ENCODE results near the gene ARHGEF25.
"Not testable (repeated sequence)": the region's sequence is repeated elsewhere in the genome, so short reads cannot be mapped to it uniquely, and the experiment has no call there.

The ARHGEF25 gene

DNA sequence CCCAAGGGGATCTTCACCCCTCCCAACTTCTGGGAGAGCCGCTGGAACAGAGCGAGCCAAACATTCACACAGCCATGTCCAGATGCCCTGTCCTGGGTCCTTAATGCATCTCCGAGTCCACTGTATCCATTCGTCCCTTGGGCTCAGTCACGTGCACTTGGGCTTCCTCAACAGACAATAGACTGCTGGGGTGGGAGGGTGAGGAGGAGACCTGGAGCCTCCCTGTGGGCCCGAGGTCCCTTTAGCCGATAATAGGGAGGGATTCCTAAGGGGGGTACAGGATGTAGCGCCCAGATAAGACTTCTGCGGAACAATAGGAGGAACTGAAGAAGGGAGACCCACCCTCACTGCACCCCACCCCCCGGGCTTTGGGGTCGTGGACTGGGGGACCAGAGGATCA is 6.7 kb downstream of the ARHGEF25 start:
- Histone ChIP-seq H3K27me3 (ENCODE audit: control insufficient read depth, insufficient read depth, low read length) (peaks cover 99% of the 10 kb centered on the region), H3K9ac (ENCODE audit: low read depth, low read length) (no peak overlapping the region), H3K36me3 (ENCODE audit: control insufficient read depth, insufficient read depth, low read length) (no peaks in the 10 kb centered on the region), H3K4me1 (ENCODE audit: control insufficient read depth, insufficient read depth, low read length) (peaks cover 19% of the 10 kb centered on the region), H3K9me3 (ENCODE audit: control insufficient read depth, insufficient read depth, low read length) (0 out of 2 replicates have a peak, but pooled peaks cover 3% of the 10 kb centered on the region), H3K4me3 (ENCODE audit: low read depth, low read length) (no peak overlapping the region), H3K27ac (ENCODE audit: low read depth, low read length) (no peak overlapping the region)

DNA sequence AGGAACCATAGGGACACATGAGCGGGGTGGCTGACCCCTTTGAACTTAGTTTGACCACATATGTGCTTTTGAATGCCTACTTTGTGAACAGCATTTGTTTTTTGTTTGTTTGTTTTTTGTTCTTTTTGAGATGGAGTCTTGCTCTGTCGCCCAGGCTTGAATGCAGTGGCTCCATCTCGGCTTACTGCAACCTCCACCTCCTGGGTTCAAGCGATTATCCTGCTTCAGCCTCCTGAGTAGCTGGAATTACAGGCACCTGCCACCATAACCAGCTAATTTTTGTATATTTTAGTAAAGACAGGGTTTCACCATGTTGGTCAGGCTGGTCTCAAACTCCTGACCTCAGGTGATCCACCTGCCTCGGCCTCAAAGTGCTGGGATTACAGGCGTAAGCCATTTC is 7.2 kb downstream of the ARHGEF25 start:
- H3K4me1 ChIP-seq (ENCODE audit: control insufficient read depth, insufficient read depth, low read length), result peaks cover 19% of the 10 kb centered on the region
- H3K36me3 ChIP-seq (ENCODE audit: control insufficient read depth, insufficient read depth, low read length); H3K9ac ChIP-seq (ENCODE audit: low read depth, low read length); H3K27ac ChIP-seq (ENCODE audit: low read depth, low read length); H3K9me3 ChIP-seq (ENCODE audit: control insufficient read depth, insufficient read depth, low read length); H3K4me3 ChIP-seq (ENCODE audit: low read depth, low read length): not testable (repeated sequence)
- H3K27me3 ChIP-seq (ENCODE audit: control insufficient read depth, insufficient read depth, low read length), result peaks cover 99% of the 10 kb centered on the region

DNA sequence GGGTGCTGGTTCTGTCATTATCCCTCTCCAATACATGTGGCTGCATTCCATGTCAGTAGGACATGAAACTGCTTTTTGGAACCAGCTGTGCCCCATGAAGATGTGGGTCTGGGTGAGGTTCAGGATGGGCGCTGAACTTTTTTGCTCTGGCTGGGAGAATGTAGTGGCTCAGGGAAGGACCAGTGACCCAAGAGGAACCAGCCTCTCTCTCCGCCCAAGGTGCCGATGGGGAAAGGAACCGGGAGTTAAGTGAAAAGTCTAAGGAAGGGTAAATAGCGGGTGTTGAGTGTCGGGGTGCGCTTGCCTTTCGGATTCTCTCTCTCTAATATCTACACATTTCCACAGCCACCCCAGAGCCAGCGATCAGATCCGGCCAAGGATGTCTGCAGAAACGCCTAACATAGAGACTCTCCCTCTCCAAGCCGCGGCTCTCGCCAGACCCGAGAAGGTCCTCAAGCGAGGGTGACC is 7.8 kb downstream of the ARHGEF25 start:
- no peak overlapping the region for H3K9ac ChIP-seq (ENCODE audit: low read depth, low read length)
- H3K27ac ChIP-seq (ENCODE audit: low read depth, low read length), result no peak overlapping the region
- peaks cover 99% of the 10 kb centered on the region for H3K27me3 ChIP-seq (ENCODE audit: control insufficient read depth, insufficient read depth, low read length)
- 0 out of 2 replicates have a peak, but pooled peaks cover 3% of the 10 kb centered on the region for H3K9me3 ChIP-seq (ENCODE audit: control insufficient read depth, insufficient read depth, low read length)
- H3K4me1 ChIP-seq (ENCODE audit: control insufficient read depth, insufficient read depth, low read length), result peaks cover 18% of the 10 kb centered on the region
- peak overlapping the region; percentile 51 for H3K4me3 ChIP-seq (ENCODE audit: low read depth, low read length)
- H3K36me3 ChIP-seq (ENCODE audit: control insufficient read depth, insufficient read depth, low read length), result no peaks in the 10 kb centered on the region

DNA sequence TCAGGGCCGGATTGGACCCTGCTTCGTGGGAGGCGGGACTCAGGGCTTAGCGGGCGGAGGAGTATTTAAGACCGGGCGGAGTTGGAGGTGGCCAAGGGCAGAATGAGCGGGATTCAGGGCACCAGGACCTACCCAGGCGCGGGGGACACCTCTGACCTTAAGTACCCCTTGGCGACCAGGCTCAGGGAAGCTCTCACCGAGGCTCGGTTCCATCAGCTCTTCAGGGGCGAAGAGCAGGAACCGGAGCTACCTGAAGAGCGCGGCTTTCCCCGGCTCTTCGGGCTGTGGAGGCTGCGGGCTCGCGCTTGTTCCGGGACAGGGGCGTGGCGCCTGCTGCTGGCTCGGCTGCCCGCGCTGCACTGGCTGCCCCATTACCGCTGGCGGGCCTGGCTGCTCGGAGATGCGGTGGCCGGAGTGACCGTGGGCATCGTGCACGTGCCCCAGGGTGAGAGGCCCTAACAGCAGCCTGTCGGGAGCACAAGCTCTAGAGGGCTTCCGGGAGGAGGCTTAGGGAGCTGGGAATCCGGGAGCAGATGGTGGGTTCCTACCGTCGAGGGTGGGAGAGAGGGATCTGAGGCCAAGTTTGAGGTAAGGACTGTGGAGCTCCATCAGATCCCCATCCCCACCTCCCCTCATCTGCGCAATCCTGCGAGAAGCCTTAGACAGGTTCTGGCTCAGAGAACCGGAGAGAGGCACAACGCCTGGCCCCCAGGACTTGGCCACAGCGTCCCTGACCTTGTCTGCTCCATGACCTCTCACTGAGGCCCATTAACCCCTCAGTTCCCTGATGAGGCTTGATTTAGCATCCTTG is 8.4 kb downstream of the ARHGEF25 start:
- no peaks in the 10 kb centered on the region for H3K36me3 ChIP-seq (ENCODE audit: control insufficient read depth, insufficient read depth, low read length)
- H3K9me3 ChIP-seq (ENCODE audit: control insufficient read depth, insufficient read depth, low read length), result 0 out of 2 replicates have a peak, but pooled peaks cover 3% of the 10 kb centered on the region
- peak overlapping the region; percentile 51 for H3K4me3 ChIP-seq (ENCODE audit: low read depth, low read length)
- peaks cover 99% of the 10 kb centered on the region for H3K27me3 ChIP-seq (ENCODE audit: control insufficient read depth, insufficient read depth, low read length)
- no peak overlapping the region for H3K27ac ChIP-seq (ENCODE audit: low read depth, low read length)
- peaks cover 17% of the 10 kb centered on the region for H3K4me1 ChIP-seq (ENCODE audit: control insufficient read depth, insufficient read depth, low read length)
- no peak overlapping the region for H3K9ac ChIP-seq (ENCODE audit: low read depth, low read length)

DNA sequence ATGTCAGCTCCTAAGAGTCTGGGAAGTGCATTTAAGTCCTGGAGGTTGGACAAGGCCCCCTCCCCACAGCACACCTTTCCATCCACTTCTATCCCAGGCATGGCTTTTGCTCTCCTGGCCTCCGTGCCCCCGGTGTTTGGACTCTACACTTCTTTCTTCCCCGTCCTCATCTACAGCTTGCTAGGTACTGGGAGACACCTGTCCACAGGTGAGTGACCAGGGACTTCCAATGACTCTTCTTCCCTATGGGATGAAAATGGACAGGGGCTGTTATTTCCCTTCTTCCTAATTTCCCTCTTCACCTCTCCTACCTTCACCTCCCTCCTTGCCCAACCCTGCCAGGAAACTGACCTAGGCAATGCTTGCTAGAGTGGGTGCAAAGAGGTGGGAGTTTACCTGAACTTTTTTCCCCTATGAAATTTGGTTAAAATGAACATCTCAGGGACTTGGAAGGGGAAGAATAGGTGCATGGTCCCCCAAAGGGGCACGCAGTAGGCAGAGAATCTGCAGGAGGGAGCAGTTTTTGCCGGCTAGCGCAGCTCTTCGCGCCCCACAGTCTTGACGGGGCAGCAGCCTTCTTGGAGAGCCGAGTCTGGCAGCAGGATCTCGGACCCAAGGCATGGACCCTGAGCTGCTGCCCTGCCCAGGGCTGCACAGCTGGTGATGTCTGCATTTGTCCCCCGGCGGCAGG is 9.2 kb downstream of the ARHGEF25 start:
- Histone ChIP-seq H3K4me3 (ENCODE audit: low read depth, low read length) (peak overlapping the region; percentile 41; the same call in 1 of the 2 replicates), H3K27me3 (ENCODE audit: control insufficient read depth, insufficient read depth, low read length) (peaks cover 99% of the 10 kb centered on the region)

DNA sequence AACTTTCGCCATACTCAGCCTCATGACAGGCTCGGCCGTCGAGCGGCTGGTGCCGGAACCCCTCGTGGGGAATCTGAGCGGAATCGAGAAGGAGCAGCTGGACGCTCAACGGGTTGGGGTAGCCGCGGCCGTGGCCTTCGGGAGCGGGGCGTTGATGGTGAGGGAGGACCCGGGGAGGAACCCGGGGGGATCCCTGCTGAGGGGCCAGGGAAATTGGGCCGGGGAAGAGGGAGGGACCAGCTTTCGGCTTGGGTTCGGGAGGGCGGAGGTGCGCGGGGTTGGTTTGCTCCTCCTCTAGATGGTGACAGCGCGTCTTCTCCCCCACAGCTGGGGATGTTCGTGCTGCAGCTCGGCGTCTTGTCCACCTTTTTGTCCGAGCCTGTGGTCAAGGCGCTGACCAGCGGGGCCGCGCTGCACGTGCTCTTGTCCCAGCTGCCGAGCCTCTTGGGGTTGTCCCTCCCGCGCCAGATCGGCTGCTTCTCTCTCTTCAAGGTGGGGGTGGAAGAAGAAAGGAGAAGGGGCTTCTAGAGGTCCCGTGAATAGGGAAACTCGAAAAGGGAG is 9.8 kb downstream of the ARHGEF25 start:
- Histone ChIP-seq H3K36me3 (ENCODE audit: control insufficient read depth, insufficient read depth, low read length) (no peaks in the 10 kb centered on the region), H3K27ac (ENCODE audit: low read depth, low read length) (no peak overlapping the region), H3K9me3 (ENCODE audit: control insufficient read depth, insufficient read depth, low read length) (0 out of 2 replicates have a peak, but pooled peaks cover 3% of the 10 kb centered on the region), H3K9ac (ENCODE audit: low read depth, low read length) (no peak overlapping the region), H3K4me1 (ENCODE audit: control insufficient read depth, insufficient read depth, low read length) (peaks cover 17% of the 10 kb centered on the region), H3K27me3 (ENCODE audit: control insufficient read depth, insufficient read depth, low read length) (peaks cover 99% of the 10 kb centered on the region), H3K4me3 (ENCODE audit: low read depth, low read length) (peak overlapping the region; percentile 41)

More for the DNA sequence above, 9.2 kb downstream of the ARHGEF25 start:
- Histone ChIP-seq H3K36me3 (ENCODE audit: control insufficient read depth, insufficient read depth, low read length) (no peaks in the 10 kb centered on the region), H3K27ac (ENCODE audit: low read depth, low read length) (no peak overlapping the region), H3K9ac (ENCODE audit: low read depth, low read length) (no peak overlapping the region), H3K9me3 (ENCODE audit: control insufficient read depth, insufficient read depth, low read length) (0 out of 2 replicates have a peak, but pooled peaks cover 3% of the 10 kb centered on the region), H3K4me1 (ENCODE audit: control insufficient read depth, insufficient read depth, low read length) (peaks cover 17% of the 10 kb centered on the region)

DNA sequence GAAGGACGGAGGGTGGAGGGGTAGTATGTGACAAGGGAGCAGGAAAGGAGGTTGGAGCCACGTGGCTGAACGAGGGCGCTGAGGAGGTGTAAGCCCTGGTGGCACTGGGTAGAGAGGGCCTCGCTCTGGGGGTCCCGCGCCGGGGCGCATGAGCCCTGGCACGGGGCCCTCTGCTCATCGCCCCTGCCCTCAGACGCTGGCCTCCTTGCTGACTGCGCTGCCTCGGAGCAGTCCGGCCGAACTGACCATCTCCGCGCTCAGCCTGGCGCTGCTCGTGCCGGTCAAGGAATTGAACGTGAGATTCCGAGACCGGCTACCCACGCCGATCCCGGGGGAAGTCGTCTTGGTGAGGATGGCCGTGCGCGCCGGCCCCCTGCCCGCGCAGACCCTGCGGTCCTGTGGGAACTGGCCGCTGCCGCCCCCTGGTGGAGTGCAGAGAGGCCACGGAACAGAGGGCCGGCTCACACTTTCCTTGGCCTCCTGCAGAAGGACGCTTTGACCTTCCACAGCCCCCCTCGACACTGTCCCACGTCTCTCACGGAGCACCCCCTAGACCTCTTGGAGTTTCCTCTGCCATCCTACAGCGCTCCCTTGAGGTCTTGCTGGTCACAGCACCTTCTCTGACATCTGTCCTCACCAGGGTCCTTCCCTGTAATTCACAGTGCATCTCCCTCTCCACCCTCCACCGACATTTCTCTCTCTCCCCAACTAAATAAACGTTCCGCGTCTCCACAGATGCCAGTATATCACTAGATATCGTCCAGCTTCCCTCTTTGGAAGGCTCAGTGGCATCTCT is 10.5 kb downstream of the ARHGEF25 start:
- H3K36me3 ChIP-seq (ENCODE audit: control insufficient read depth, insufficient read depth, low read length), result no peaks in the 10 kb centered on the region
- 0 out of 2 replicates have a peak, but pooled peaks cover 3% of the 10 kb centered on the region for H3K9me3 ChIP-seq (ENCODE audit: control insufficient read depth, insufficient read depth, low read length)
- H3K9ac ChIP-seq (ENCODE audit: low read depth, low read length), result no peak overlapping the region
- peaks cover 99% of the 10 kb centered on the region for H3K27me3 ChIP-seq (ENCODE audit: control insufficient read depth, insufficient read depth, low read length)
- H3K4me1 ChIP-seq (ENCODE audit: control insufficient read depth, insufficient read depth, low read length), result peaks cover 17% of the 10 kb centered on the region
- no peak overlapping the region for H3K27ac ChIP-seq (ENCODE audit: low read depth, low read length)
- H3K4me3 ChIP-seq (ENCODE audit: low read depth, low read length), result peak overlapping the region; percentile 41

DNA sequence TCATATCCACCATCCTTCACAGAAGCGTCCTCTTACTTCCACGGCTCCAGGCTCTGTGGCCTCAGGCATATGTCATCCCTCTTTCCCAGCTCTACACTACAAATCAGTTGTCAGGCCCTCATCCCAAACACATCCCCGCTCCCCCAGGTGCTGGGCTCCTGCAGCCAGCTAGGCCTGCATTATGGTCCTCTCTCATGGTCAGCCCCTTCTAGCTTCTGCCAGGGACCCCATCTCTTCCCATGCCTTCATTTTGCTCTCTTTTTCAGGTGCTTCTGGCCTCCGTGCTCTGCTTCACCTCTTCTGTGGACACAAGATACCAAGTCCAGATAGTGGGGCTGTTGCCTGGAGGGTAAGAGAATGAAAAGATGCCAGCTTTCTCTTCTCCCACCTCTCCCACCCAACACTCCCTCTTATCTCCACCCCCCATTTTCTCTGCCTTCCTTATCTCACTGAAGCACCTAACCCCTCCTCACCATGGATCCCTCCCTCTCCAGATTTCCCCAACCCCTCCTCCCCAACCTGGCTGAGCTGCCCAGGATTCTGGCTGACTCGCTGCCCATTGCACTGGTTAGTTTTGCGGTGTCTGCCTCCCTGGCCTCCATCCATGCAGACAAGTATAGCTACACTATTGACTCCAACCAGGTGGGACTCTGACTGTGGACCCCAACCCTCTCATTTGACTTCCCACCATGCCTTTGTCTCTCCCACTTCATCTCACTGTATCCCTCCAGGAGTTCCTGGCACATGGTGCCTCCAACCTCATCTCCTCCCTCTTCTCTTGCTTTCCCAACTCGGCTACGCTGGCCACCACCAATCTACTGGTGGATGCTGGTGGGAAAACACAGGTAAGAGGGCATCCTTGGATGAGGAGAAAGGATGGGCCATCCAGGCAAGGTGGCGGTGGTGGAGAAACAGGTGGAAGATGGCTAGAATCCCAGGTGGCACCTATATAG is 11.3 kb downstream of the ARHGEF25 start:
- H3K27me3 ChIP-seq (ENCODE audit: control insufficient read depth, insufficient read depth, low read length), result peaks cover 100% of the 10 kb centered on the region
- H3K4me3 ChIP-seq (ENCODE audit: low read depth, low read length), result no peak overlapping the region
- no peak overlapping the region for H3K9ac ChIP-seq (ENCODE audit: low read depth, low read length)
- no peak overlapping the region for H3K27ac ChIP-seq (ENCODE audit: low read depth, low read length)
- 0 out of 2 replicates have a peak, but pooled peaks cover 3% of the 10 kb centered on the region for H3K9me3 ChIP-seq (ENCODE audit: control insufficient read depth, insufficient read depth, low read length)
- H3K36me3 ChIP-seq (ENCODE audit: control insufficient read depth, insufficient read depth, low read length), result no peaks in the 10 kb centered on the region
- H3K4me1 ChIP-seq (ENCODE audit: control insufficient read depth, insufficient read depth, low read length), result peaks cover 22% of the 10 kb centered on the region

DNA sequence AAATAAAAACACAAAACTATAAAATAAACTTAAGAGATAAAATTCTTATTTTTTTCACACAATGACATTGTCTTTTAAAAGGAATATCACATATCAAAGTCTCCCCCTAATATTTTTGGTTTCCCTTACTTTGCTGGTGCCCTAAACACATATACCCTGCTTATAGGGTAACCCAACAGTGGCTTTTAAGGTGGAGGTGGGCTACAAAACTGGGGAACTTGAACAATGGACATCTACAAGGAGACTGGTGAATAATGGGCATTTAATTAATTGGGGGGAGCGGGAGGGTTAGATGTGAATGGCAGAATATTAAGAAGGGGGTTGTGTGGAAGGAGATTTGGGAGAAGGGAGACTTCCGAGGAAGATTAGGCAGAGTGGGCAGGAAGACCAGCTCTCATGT is 12.2 kb downstream of the ARHGEF25 start:
- Histone ChIP-seq H3K4me1 (ENCODE audit: control insufficient read depth, insufficient read depth, low read length) (peaks cover 30% of the 10 kb centered on the region), H3K36me3 (ENCODE audit: control insufficient read depth, insufficient read depth, low read length) (no peaks in the 10 kb centered on the region), H3K27ac (ENCODE audit: low read depth, low read length) (no peak overlapping the region), H3K27me3 (ENCODE audit: control insufficient read depth, insufficient read depth, low read length) (peaks cover 100% of the 10 kb centered on the region), H3K9ac (ENCODE audit: low read depth, low read length) (no peak overlapping the region), H3K9me3 (ENCODE audit: control insufficient read depth, insufficient read depth, low read length) (0 out of 2 replicates have a peak, but pooled peaks cover 3% of the 10 kb centered on the region), H3K4me3 (ENCODE audit: low read depth, low read length) (no peak overlapping the region)

Measured in HUES48 (cell line).